Muscle of arm (tissue), 12 donors: ENCODE measurements around the gene SERTAD1. TPM values are rescaled to one million over a fixed set of nuclear protein-coding genes. Genes with fewer than 3 reads are reported as not detected.

Experiments
- DNase-seq: peaks from one replicate; pipeline ENCODE4 v3.0.0-alpha.2; 2013
- polyA plus RNA-seq, 12 donors: library from polyadenylated mRNA; unstranded; fragments of 120-200 nt; gene quantifications; one replicate each; pipeline ENCODE4 v1.2.1, GENCODE V29; 2013; ENCODE audit not compliant: insufficient read length in 12 of 12

SERTAD1 gene
- polyA plus RNA-seq, 12 donors = 3.6 to 8.2 (median 5.0) TPM; not detected in 2

DNA sequence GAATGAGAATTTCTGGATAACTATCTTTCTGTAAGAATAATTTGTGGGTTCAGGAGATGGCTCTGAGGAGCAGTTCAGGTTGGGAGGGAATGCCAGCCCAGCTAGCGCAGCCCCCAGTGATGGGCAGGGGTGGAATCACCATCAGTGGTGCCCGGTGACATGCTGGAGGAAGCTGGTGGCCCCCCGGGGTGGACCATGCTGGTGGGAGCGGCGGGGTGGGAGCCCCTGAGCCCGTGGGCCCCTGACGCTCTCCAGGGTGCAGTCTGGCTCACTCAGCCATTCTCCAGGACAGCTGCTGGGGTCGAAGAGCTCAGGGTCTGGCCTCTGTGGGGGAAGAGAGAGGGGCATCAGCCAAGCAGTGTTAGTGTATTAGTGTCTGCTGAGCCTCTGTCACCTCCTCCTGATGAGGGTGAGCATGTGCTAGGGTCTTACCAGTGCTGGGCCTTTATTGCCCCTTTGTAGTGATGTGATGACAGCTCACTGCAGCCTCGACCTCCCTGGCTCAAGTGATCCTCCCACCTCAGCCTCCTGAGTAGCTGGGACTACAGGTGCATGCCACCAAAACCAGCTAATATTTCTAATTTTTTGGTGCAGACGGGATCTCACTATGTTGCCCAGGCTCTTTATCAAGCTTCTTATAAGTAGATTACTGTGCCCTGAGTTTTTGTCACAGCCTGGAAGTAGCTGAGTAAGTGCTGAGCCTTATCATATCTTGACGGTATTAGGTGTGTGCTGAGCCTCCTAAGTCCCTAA is 46.2 kb downstream of the SERTAD1 start:
- no peak for DNase-seq

DNA sequence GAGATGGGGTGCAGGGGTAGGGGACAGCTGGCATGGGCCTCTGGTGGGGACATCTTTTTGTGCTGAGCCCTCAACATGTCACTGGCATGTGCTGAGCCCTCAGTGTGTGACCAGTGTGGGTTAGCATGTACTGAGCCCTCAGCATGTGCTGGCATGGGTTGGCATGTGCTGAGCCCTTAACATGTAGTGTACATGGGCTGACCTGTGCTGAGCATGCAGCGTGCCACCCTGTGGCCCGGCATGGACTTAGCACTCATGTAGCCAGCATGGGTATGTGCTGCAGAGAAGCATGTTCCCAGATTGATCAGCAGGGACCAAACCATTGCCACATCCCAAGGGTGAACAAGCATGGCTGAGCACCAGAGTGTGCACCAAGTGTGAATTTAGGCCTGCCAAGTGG is 47.3 kb downstream of the SERTAD1 start:
- no peak for DNase-seq

GRCh38 chr19:40377876-40378385 is 47.9 kb downstream of the SERTAD1 start:
- no peak for DNase-seq

DNA sequence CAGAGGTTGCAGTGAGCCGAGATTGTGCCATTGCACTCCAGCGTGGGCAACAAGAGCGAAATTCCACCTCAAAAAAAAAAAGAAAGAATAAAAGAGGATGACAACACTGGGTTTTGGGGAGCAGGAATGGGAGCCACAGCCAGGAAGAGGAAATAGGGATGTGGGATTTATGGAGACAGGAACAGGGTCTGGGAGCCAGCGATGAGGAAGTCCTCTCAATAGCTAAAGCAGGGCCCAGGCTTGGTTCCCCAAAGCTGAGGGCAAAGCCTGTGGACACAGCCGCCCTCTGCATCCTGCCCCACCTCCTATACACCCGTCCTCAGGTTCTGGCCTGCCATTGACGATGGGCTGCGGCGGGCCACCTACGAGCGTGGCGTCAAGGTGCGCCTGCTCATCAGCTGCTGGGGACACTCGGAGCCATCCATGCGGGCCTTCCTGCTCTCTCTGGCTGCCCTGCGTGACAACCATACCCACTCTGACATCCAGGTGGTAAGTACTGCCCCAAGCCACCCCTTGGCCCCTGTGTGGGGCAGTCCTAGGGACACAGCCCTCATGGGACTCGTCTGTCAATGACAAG is 49.4 kb downstream of the SERTAD1 start:
- DNase-seq = no peak

- DNase-seq = no peak
Observed at GRCh38 chr19:40374084-40374483, 51.7 kb downstream of the SERTAD1 start.

DNA sequence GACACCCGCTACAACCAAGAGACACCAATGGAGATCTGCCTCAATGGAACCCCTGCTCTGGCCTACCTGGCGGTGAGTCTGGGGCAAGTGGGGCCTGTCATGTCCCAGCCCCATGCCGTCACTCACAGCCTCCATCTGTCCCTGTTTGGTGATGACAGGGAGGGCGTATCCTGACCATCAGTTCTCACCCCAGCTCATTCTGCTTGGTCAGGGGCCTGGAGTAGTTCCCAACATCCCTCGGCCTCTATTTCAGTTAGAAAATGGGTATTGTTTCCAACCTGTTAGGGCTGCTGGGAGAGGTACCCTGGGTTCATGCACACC is 54.0 kb downstream of the SERTAD1 start:
- no peak for DNase-seq

Other genes starting within 250 kb of the SERTAD1 start
- gene MAP3K10, start 234.6 kb downstream of the SERTAD1 start, polyA plus RNA-seq = 10 to 100 TPM in 2 of 12 donors, 1 to 10 TPM in 9, not detected in 1; 6.0 to 15.5 (median 7.9) TPM
- under 1 TPM in 6 of 12 donors, not detected in 6; 0.11 to 0.26 (median 0.15) TPM for gene TTC9B, start 207.6 kb downstream of the SERTAD1 start, polyA plus RNA-seq
- gene CCNP, start 199.3 kb downstream of the SERTAD1 start, polyA plus RNA-seq = under 1 TPM in 10 of 12 donors, not detected in 2; 0.14 to 0.57 (median 0.34) TPM
- gene AKT2, start 140.6 kb downstream of the SERTAD1 start, polyA plus RNA-seq = 100 to 1,000 TPM; 138 to 738 (median 184) TPM
- 10 to 100 TPM in 11 of 12 donors, not detected in 1; 26.4 to 99.1 (median 57.1) TPM for gene C19orf47, start 77.6 kb downstream of the SERTAD1 start, polyA plus RNA-seq
- 100 to 1,000 TPM in 11 of 12 donors, not detected in 1; 165 to 236 (median 213) TPM for gene PLD3, start 77.3 kb downstream of the SERTAD1 start, polyA plus RNA-seq
- gene HIPK4, start 35.8 kb downstream of the SERTAD1 start, polyA plus RNA-seq = 1 to 10 TPM in 6 of 12 donors, under 1 TPM in 4, not detected in 2; 0.77 to 2.0 (median 1.2) TPM
- 1 to 10 TPM in 11 of 12 donors, not detected in 1; 5.1 to 9.6 (median 6.3) TPM for gene PRX, start 12.6 kb downstream of the SERTAD1 start, polyA plus RNA-seq
- gene SERTAD3, start 18.3 kb upstream of the SERTAD1 start, polyA plus RNA-seq = 10 to 100 TPM in 11 of 12 donors, not detected in 1; 25.4 to 57.7 (median 44.9) TPM
- 10 to 100 TPM in 11 of 12 donors, not detected in 1; 21.9 to 68.1 (median 34.1) TPM for gene BLVRB, start 39.8 kb upstream of the SERTAD1 start, polyA plus RNA-seq
- under 1 TPM in 10 of 12 donors, not detected in 2; 0.14 to 0.83 (median 0.33) TPM for gene SPTBN4, start 41.0 kb upstream of the SERTAD1 start, polyA plus RNA-seq
- gene SHKBP1, start 150.9 kb upstream of the SERTAD1 start, polyA plus RNA-seq = 100 to 1,000 TPM in 1 of 12 donors, 10 to 100 TPM in 10, not detected in 1; 12.8 to 160 (median 19.1) TPM
- gene LTBP4, start 175.4 kb upstream of the SERTAD1 start, polyA plus RNA-seq = 100 to 1,000 TPM in 11 of 12 donors, not detected in 1; 146 to 328 (median 194) TPM